Nephron (organoid): Measurements from ENCODE around the gene ATP6V1B1.

Source experiments
- H3K27ac Mint-ChIP-seq, 3 experiments: 2 replicates each; pipeline ENCODE4 v1.8.0; 2020; ENCODE audit warnings: mixed read lengths in 3 of 3, mild to moderate bottlenecking in 2 of 3, moderate library complexity in 1 of 3
- H3K27me3 Mint-ChIP-seq: 2 replicates; pipeline ENCODE4 v1.8.0; 2021; ENCODE audit warnings: low read depth, mild to moderate bottlenecking, moderate library complexity, mixed read lengths
- H3K36me3 Mint-ChIP-seq: 2 replicates; pipeline ENCODE4 v1.8.0; 2020; ENCODE audit warnings: low read depth, mixed read lengths
- H3K4me1 Mint-ChIP-seq: 2 replicates; pipeline ENCODE4 v1.8.0; 2020; ENCODE audit warnings: mixed read lengths
- H3K4me3 Mint-ChIP-seq, 3 experiments: 2 replicates each; pipeline ENCODE4 v1.8.0; 2020; ENCODE audit warnings: mild to moderate bottlenecking in 3 of 3, mixed read lengths in 3 of 3, moderate library complexity in 2 of 3
- H3K9me3 Mint-ChIP-seq: 2 replicates; pipeline ENCODE4 v1.8.0; 2020; ENCODE audit warnings: mixed read lengths
- TF ChIP-seq, protein P1 (sequence below), 3 experiments: fragments of 200-600 bp; sonication (generic); IDR thresholded peaks; one replicate each; pipeline ENCODE4 v1.5.0; 2021; ENCODE audit warnings: antibody characterized with exemption in 3 of 3; ENCODE audit not compliant: unreplicated experiment in 3 of 3

ATP6V1B1 gene

DNA sequence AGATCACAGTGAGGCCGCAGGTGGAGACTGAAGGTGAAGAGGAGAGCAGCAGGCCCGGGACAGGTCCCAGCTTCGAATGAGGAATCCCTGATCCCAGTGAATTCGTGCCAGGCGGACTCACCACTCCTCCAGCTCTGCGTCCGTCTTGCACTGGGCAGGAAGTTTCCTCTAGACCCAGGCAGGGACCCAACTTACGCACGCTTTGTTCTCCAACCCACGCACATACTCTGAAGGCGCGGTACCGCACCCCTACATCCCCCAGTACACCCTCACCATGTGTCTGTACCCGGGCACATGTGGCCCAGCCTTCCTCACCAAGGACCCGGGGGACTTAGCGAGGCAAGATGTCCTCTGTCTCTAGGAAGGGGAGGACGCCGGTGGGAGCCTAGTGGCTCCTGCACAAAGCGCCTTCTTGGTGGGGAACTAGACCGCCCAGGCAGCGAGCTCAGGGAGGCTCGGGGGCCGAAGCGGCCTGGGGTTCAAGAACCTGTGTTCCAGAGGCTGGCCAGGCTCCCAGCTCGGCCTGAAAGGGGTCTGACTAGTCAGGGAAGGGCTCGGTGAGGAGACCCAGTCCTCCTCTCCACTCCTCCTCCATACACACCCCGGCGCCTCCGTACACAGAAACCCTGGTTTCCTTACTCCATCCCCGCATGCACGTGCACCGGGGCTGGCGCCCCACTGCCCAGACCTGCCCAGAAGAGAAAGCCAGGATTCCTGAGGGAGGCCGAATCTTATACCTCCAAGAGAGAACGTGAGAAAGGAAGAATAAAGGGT, 38.3 kb upstream of the ATP6V1B1 start:
- TF ChIP-seq, protein P1, sequence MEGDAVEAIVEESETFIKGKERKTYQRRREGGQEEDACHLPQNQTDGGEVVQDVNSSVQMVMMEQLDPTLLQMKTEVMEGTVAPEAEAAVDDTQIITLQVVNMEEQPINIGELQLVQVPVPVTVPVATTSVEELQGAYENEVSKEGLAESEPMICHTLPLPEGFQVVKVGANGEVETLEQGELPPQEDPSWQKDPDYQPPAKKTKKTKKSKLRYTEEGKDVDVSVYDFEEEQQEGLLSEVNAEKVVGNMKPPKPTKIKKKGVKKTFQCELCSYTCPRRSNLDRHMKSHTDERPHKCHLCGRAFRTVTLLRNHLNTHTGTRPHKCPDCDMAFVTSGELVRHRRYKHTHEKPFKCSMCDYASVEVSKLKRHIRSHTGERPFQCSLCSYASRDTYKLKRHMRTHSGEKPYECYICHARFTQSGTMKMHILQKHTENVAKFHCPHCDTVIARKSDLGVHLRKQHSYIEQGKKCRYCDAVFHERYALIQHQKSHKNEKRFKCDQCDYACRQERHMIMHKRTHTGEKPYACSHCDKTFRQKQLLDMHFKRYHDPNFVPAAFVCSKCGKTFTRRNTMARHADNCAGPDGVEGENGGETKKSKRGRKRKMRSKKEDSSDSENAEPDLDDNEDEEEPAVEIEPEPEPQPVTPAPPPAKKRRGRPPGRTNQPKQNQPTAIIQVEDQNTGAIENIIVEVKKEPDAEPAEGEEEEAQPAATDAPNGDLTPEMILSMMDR (IDR thresholded peaks at IDR 0.05; ENCODE audit: unreplicated experiment in 3 of 3) = no peak
- peaks cover 12% of the 10 kb centered on the region for H3K4me1 Mint-ChIP-seq
- H3K27ac Mint-ChIP-seq = no peak overlapping the region
- no peaks in the 10 kb centered on the region for H3K9me3 Mint-ChIP-seq
- H3K36me3 Mint-ChIP-seq = no peaks in the 10 kb centered on the region
- peaks cover 100% of the 10 kb centered on the region for H3K27me3 Mint-ChIP-seq
- H3K4me3 Mint-ChIP-seq = no peak overlapping the region

DNA sequence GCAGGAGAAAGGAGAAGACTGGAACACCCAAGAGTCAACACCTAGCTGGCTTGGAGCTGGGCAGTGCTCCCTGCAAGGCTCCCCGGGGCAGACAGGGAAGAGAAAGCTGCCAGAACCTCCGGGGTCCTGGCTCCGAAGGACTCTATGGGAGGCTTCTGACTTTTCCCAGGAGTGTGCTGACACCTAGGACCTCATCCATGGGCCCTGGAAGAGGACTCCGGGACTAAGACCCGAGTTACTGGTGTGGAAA, 37.8 kb upstream of the ATP6V1B1 start:
- Mint-ChIP-seq H3K36me3 (no peaks in the 10 kb centered on the region), H3K27ac (no peak overlapping the region), H3K4me1 (peaks cover 13% of the 10 kb centered on the region), H3K27me3 (peaks cover 100% of the 10 kb centered on the region), H3K4me3 (peak overlapping the region in 1 of 3 experiments; percentile 54), H3K9me3 (no peaks in the 10 kb centered on the region)
- TF ChIP-seq, protein P1 (IDR thresholded peaks at IDR 0.05; ENCODE audit: unreplicated experiment in 3 of 3) = no peak

DNA sequence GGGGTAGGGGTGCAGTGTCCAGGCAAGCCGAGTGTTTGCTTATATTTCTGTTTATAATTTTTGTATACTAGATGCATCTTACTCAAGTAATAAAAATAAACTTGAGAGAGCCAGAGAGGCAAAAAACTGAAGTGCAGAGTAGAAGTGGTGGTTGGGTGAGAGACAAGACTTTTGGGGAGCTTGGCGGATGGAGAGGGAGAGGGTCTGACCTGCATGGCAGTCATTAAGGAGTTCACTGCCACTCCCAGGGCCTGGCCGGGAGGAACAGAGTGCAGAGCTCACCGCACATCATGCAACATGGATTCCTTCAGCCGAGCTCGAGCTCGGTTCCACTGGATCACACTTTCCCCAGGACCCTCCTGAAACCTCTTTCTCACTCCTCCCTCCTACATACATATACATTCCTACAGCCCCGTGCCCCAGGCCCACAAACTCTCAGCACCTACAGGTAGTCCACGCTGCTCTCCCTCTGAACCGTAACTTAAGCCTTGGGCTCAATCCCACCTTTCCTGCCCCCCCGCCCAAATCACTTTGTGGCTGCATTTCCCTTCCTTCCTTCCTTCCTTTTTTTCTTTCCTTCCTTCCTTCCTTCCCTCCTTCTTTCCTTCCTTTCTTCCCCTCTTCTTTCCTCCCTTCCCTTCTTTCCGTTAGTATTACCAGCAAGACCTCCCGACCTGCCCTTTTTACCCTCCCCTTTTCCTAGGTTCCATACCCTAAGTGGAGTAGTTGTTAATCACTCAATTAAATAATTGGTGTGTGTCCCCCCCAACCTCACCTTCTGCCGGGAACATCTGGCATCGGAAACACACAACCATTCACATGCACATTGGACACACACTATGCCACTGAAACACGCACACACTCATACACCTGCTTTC, 37.1 kb upstream of the ATP6V1B1 start:
- peaks cover 100% of the 10 kb centered on the region for H3K27me3 Mint-ChIP-seq

DNA sequence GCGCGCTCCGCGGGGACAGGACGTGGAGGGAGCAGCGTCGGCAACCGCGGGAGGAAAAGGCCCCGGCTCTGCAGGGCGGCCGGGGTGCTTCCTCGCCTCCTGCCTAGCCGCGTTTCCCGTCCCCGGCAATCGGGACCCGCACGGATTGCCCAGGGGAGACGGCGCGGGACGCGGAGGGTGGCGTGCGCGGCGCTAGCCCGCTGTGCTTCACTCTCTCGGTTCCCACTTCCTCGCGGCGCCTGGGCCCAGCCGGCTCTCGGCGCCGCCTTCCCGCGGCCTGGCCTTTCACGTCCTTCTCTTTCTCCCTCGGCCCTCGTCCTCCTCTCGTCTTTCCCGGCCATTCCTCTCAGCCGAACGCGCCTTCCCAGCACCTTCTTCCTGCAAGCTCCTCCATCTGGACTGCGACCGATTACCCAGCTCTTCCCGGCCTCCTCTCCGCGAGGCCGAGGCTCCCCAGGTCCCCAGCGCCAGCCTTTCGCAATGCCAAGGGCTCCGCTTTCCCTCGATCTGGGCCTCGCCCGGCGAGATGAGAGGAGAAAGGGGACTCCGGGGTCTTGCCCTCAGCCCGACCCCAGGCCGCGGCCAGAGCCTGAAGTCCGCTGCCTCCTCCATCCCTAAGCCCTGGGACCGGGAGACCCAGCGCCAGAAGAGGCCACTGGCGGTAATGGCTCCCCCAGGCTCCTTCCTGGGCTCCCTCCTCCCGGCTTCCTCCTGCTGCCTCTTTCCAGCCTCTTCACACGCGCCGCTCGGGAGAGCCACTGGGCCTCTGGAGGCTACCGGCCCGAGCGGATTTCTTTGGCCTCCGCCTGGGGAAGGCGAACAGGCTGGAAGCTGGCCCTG, 34.3 kb upstream of the ATP6V1B1 start:
- TF ChIP-seq, protein P1 (IDR thresholded peaks at IDR 0.05; ENCODE audit: unreplicated experiment in 3 of 3) = no peak
- Mint-ChIP-seq H3K9me3 (no peaks in the 10 kb centered on the region), H3K27me3 (peaks cover 100% of the 10 kb centered on the region), H3K36me3 (no peaks in the 10 kb centered on the region), H3K4me1 (peaks cover 13% of the 10 kb centered on the region), H3K4me3 (peak overlapping the region; percentile 86 to 92 (median 89)), H3K27ac (peak overlapping the region in 1 of 3 experiments; percentile 4)

More for the DNA sequence above, 37.1 kb upstream of the ATP6V1B1 start:
- Mint-ChIP-seq H3K9me3 (no peaks in the 10 kb centered on the region), H3K27ac (no peak overlapping the region), H3K36me3 (no peaks in the 10 kb centered on the region), H3K4me3 (peak overlapping the region; percentile 54 to 60 (median 55)), H3K4me1 (peaks cover 13% of the 10 kb centered on the region)
- TF ChIP-seq, protein P1 (IDR thresholded peaks at IDR 0.05; ENCODE audit: unreplicated experiment in 3 of 3) = no peak

DNA sequence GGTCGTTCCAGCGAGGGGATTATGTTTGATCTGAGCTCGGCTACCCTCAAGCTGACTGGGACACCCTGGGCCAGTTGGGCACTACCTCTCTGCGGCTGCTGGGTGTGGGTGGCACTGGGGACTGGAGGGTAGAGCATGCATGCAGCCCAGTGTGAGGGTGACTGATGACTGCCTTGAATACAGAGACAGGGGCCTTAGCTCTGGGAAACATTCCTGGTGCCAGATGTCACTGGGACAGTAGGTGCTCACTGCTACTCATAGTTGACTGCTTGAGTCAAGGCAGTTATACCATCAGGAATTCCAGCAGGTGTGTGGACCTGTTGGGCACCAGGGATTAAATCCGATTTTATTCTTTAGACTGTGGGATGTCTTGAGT, 33.6 kb upstream of the ATP6V1B1 start:
- no peak overlapping the region for H3K27ac Mint-ChIP-seq
- H3K4me3 Mint-ChIP-seq = peak overlapping the region; percentile 85 to 92 (median 89)
- peaks cover 100% of the 10 kb centered on the region for H3K27me3 Mint-ChIP-seq
- no peaks in the 10 kb centered on the region for H3K36me3 Mint-ChIP-seq
- H3K9me3 Mint-ChIP-seq = no peaks in the 10 kb centered on the region
- H3K4me1 Mint-ChIP-seq = peaks cover 20% of the 10 kb centered on the region
- TF ChIP-seq, protein P1 (IDR thresholded peaks at IDR 0.05; ENCODE audit: unreplicated experiment in 3 of 3) = no peak
